ENCODE measurements around the gene TRIM3. TPM values are rescaled to one million over a fixed set of nuclear protein-coding genes. Genes with fewer than 3 reads are reported as not detected.

The TRIM3 gene
- total and polyA plus RNA-seq, 2 donors (not counting 1 experiment from before 2014, with no cell fraction given), result 11.4 to 20.1 TPM

- Histone ChIP-seq H3K36me3 (replicated peaks in 1 of 2; ENCODE audit: control extremely low read depth in 1 of 2, control insufficient read depth in 1 of 2, extremely low read depth in 1 of 2, insufficient read depth in 2 of 2, low read length in 1 of 2) (peaks cover 0 to 23% of the 10 kb centered on the region in 2 experiments), H3K4me1 (ENCODE audit: control insufficient read depth in 2 of 2, insufficient read depth in 2 of 2, low read length in 2 of 2) (no peaks in the 10 kb centered on the region), H3K9me3 (ENCODE audit: control extremely low read depth in 1 of 3, control insufficient read depth in 2 of 3, insufficient read depth in 1 of 3, low read length in 2 of 3) (no peaks in the 10 kb centered on the region), H3K27me3 (replicated peaks in 1 of 4; ENCODE audit: control extremely low read depth in 1 of 4, control insufficient read depth in 3 of 4, insufficient read depth in 4 of 4, low read length in 3 of 4) (no peaks in the 10 kb centered on the region), H2AFZ (ENCODE audit: insufficient read depth, low read depth, low read length, poor library complexity, severe bottlenecking) (no peak overlapping the region), H3K79me2 (ENCODE audit: control insufficient read depth, insufficient read depth, low read length) (no peaks in the 10 kb centered on the region), H3K4me3 (ENCODE audit: control extremely low read depth in 1 of 5, extremely low read depth in 1 of 5, insufficient read depth in 1 of 5, low read depth in 2 of 5, low read length in 4 of 5) (no peak overlapping the region), H3K9ac (ENCODE audit: low read length) (no peak overlapping the region), H3K27ac (ENCODE audit: low read length in 2 of 2) (no peak overlapping the region), H3K4me2 (replicated peaks; ENCODE audit: low read depth, low read length, poor library complexity, severe bottlenecking) (no peak overlapping the region), H4K20me1 (ENCODE audit: control insufficient read depth, insufficient read depth, low read length, poor library complexity, severe bottlenecking) (no peaks in the 10 kb centered on the region)
- H3K27ac Mint-ChIP-seq, result no peak overlapping the region
- WGBS (ENCODE audit: insufficient coverage), result 89% methylated on average over 3 of the region's 3 CpGs
- no peaks in the 10 kb centered on the region for H3K27me3 Mint-ChIP-seq
- TF ChIP-seq, protein P1, sequence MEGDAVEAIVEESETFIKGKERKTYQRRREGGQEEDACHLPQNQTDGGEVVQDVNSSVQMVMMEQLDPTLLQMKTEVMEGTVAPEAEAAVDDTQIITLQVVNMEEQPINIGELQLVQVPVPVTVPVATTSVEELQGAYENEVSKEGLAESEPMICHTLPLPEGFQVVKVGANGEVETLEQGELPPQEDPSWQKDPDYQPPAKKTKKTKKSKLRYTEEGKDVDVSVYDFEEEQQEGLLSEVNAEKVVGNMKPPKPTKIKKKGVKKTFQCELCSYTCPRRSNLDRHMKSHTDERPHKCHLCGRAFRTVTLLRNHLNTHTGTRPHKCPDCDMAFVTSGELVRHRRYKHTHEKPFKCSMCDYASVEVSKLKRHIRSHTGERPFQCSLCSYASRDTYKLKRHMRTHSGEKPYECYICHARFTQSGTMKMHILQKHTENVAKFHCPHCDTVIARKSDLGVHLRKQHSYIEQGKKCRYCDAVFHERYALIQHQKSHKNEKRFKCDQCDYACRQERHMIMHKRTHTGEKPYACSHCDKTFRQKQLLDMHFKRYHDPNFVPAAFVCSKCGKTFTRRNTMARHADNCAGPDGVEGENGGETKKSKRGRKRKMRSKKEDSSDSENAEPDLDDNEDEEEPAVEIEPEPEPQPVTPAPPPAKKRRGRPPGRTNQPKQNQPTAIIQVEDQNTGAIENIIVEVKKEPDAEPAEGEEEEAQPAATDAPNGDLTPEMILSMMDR (IDR thresholded peaks at IDR 0.05), result no peak
- no peak for TF ChIP-seq EZH2 (IDR thresholded peaks at IDR 0.05; ENCODE audit: borderline replicate concordance, insufficient read depth, low read depth, low read length, poor library complexity, severe bottlenecking)
- no peaks in the 10 kb centered on the region for H3K9me3 Mint-ChIP-seq (ENCODE audit: insufficient read depth)
- ChIA-PET POLR2A (no interaction called here), CTCF (interaction anchor here (1.0 to 1.6 kb wide), 3 partner anchors 9 to 73 kb away, joined by 3 to 7 read pairs (median 4); no protein-coding TSS in a partner anchor)
- H3K4me3 Mint-ChIP-seq, result no peak overlapping the region
- no peaks in the 10 kb centered on the region for H3K4me1 Mint-ChIP-seq
- intact Hi-C loops (cut with micrococcal nuclease), result no loop called here
- DNase-seq, result no peak
- ATAC-seq (ENCODE audit: low read depth), result no peak
Observed at GRCh38 chr11:6452219-6452618, 21.5 kb downstream of the TRIM3 start.

GRCh38 chr11:6448574-6448973, 25.2 kb downstream of the TRIM3 start:
- no peak overlapping the region for H3K4me2 ChIP-seq (replicated peaks; ENCODE audit: low read depth, low read length, poor library complexity, severe bottlenecking)
- H2AFZ ChIP-seq (ENCODE audit: insufficient read depth, low read depth, low read length, poor library complexity, severe bottlenecking), result no peak overlapping the region
- no peaks in the 10 kb centered on the region for H3K9me3 Mint-ChIP-seq (ENCODE audit: insufficient read depth)
- H3K4me3 Mint-ChIP-seq, result no peak overlapping the region
- no peak for ATAC-seq (ENCODE audit: low read depth)
- ChIA-PET POLR2A (interaction anchor here (0.6 kb wide), 1 partner anchor 89 kb away, joined by 4 read pairs; no protein-coding TSS in a partner anchor), CTCF (interaction anchor here (14.4 kb wide), 1 partner anchor 70 kb away, joined by 536 read pairs; no protein-coding TSS in a partner anchor)
- TF ChIP-seq EZH2 (IDR thresholded peaks at IDR 0.05; ENCODE audit: borderline replicate concordance, insufficient read depth, low read depth, low read length, poor library complexity, severe bottlenecking), result no peak
- TF ChIP-seq, protein P1 (IDR thresholded peaks at IDR 0.05), result no peak
- no peak overlapping the region for H3K27ac ChIP-seq (ENCODE audit: low read length in 2 of 2)
- no peak overlapping the region for H3K27ac Mint-ChIP-seq
- no peak overlapping the region for H3K4me3 ChIP-seq (ENCODE audit: control extremely low read depth in 1 of 5, extremely low read depth in 1 of 5, insufficient read depth in 1 of 5, low read depth in 2 of 5, low read length in 4 of 5)
- H3K4me1 Mint-ChIP-seq, result no peaks in the 10 kb centered on the region
- no peak for DNase-seq
- H3K4me1 ChIP-seq (ENCODE audit: control insufficient read depth in 2 of 2, insufficient read depth in 2 of 2, low read length in 2 of 2), result no peaks in the 10 kb centered on the region
- no peaks in the 10 kb centered on the region for H3K9me3 ChIP-seq (ENCODE audit: control extremely low read depth in 1 of 3, control insufficient read depth in 2 of 3, insufficient read depth in 1 of 3, low read length in 2 of 3)
- H3K79me2 ChIP-seq (ENCODE audit: control insufficient read depth, insufficient read depth, low read length), result no peaks in the 10 kb centered on the region
- H3K27me3 Mint-ChIP-seq, result no peaks in the 10 kb centered on the region
- H3K36me3 ChIP-seq (replicated peaks in 1 of 2; ENCODE audit: control extremely low read depth in 1 of 2, control insufficient read depth in 1 of 2, extremely low read depth in 1 of 2, insufficient read depth in 2 of 2, low read length in 1 of 2), result peaks cover 0 to 5% of the 10 kb centered on the region in 2 experiments
- no peaks in the 10 kb centered on the region for H4K20me1 ChIP-seq (ENCODE audit: control insufficient read depth, insufficient read depth, low read length, poor library complexity, severe bottlenecking)
- intact Hi-C loops (cut with micrococcal nuclease), result no loop called here
- no peak overlapping the region for H3K9ac ChIP-seq (ENCODE audit: low read length)
- no CpG with 5 or more reads among the region's 3 CpGs for WGBS (ENCODE audit: insufficient coverage)
- H3K27me3 ChIP-seq (replicated peaks in 1 of 4; ENCODE audit: control extremely low read depth in 1 of 4, control insufficient read depth in 3 of 4, insufficient read depth in 4 of 4, low read length in 3 of 4), result no peaks in the 10 kb centered on the region
